Stimulated activated naive CD8-positive, alpha-beta T cell treated with anti-CD3 and anti-CD28 coated beads, Interleukin-15, Interleukin-2, amounts not matched to agents 100 ng/mL and 50 ng/mL, for 24 hours (primary cell): ENCODE data around the gene INTU.
"Not testable (repeated sequence)": the region's sequence is repeated elsewhere in the genome, so short reads cannot be mapped to it uniquely, and the experiment has no call there.

Experiments used
- H3K27ac Mint-ChIP-seq: one replicate; pipeline ENCODE4 v1.8.0; 2021; ENCODE audit warnings: mild to moderate bottlenecking, mixed read lengths
- H3K27me3 Mint-ChIP-seq: one replicate; pipeline ENCODE4 v1.8.0; 2021; ENCODE audit warnings: mixed read lengths
- H3K36me3 Mint-ChIP-seq: one replicate; pipeline ENCODE4 v1.8.0; 2021; ENCODE audit warnings: low read depth, mixed read lengths
- H3K4me1 Mint-ChIP-seq: one replicate; pipeline ENCODE4 v1.8.0; 2021; ENCODE audit warnings: low read depth, mixed read lengths
- H3K4me3 Mint-ChIP-seq: one replicate; pipeline ENCODE4 v1.8.0; 2021; ENCODE audit warnings: mild to moderate bottlenecking, mixed read lengths
- H3K9me3 Mint-ChIP-seq: one replicate; pipeline ENCODE4 v1.8.0; 2021; ENCODE audit warnings: mixed read lengths

INTU gene

GRCh38 chr4:127623797-127624083, 9.0 kb upstream of the INTU start:
- peak overlapping the region; percentile 60 for H3K4me3 Mint-ChIP-seq
- H3K36me3 Mint-ChIP-seq: no peaks in the 10 kb centered on the region
- no peak overlapping the region for H3K27ac Mint-ChIP-seq
- H3K9me3 Mint-ChIP-seq: peaks cover 3% of the 10 kb centered on the region
- H3K27me3 Mint-ChIP-seq: peaks cover 48% of the 10 kb centered on the region
- peaks cover 9% of the 10 kb centered on the region for H3K4me1 Mint-ChIP-seq

GRCh38 chr4:127624173-127624572, 8.6 kb upstream of the INTU start:
- H3K27ac Mint-ChIP-seq: no peak overlapping the region
- H3K4me1 Mint-ChIP-seq: peaks cover 9% of the 10 kb centered on the region
- H3K9me3 Mint-ChIP-seq: no peaks in the 10 kb centered on the region
- no peaks in the 10 kb centered on the region for H3K36me3 Mint-ChIP-seq
- no peak overlapping the region for H3K4me3 Mint-ChIP-seq
- peaks cover 44% of the 10 kb centered on the region for H3K27me3 Mint-ChIP-seq

- no peak overlapping the region for H3K27ac Mint-ChIP-seq
- peaks cover 48% of the 10 kb centered on the region for H3K27me3 Mint-ChIP-seq
- no peaks in the 10 kb centered on the region for H3K9me3 Mint-ChIP-seq
- no peaks in the 10 kb centered on the region for H3K36me3 Mint-ChIP-seq
- no peak overlapping the region for H3K4me3 Mint-ChIP-seq
- H3K4me1 Mint-ChIP-seq: peaks cover 13% of the 10 kb centered on the region
Measured at GRCh38 chr4:127629371-127629770, 3.4 kb upstream of the INTU start.

- Mint-ChIP-seq H3K4me1 (peaks cover 13% of the 10 kb centered on the region), H3K27ac (no peak overlapping the region), H3K4me3 (no peak overlapping the region), H3K27me3 (peaks cover 46% of the 10 kb centered on the region), H3K36me3 (no peaks in the 10 kb centered on the region), H3K9me3 (no peaks in the 10 kb centered on the region)
Measured at GRCh38 chr4:127630152-127630551, 2.6 kb upstream of the INTU start.

GRCh38 chr4:127631420-127631819, 1.3 kb upstream of the INTU start:
- H3K4me3 Mint-ChIP-seq: no peak overlapping the region
- no peaks in the 10 kb centered on the region for H3K36me3 Mint-ChIP-seq
- no peak overlapping the region for H3K27ac Mint-ChIP-seq
- no peaks in the 10 kb centered on the region for H3K9me3 Mint-ChIP-seq
- peaks cover 13% of the 10 kb centered on the region for H3K4me1 Mint-ChIP-seq
- H3K27me3 Mint-ChIP-seq: peaks cover 47% of the 10 kb centered on the region

- H3K4me3 Mint-ChIP-seq: no peak overlapping the region
- H3K9me3 Mint-ChIP-seq: no peaks in the 10 kb centered on the region
- no peak overlapping the region for H3K27ac Mint-ChIP-seq
- H3K4me1 Mint-ChIP-seq: peaks cover 13% of the 10 kb centered on the region
- no peaks in the 10 kb centered on the region for H3K36me3 Mint-ChIP-seq
- H3K27me3 Mint-ChIP-seq: peaks cover 50% of the 10 kb centered on the region
Measured at GRCh38 chr4:127634181-127634580, 1.4 kb downstream of the INTU start.

- no peaks in the 10 kb centered on the region for H3K36me3 Mint-ChIP-seq
- H3K9me3 Mint-ChIP-seq: no peaks in the 10 kb centered on the region
- H3K27ac Mint-ChIP-seq: no peak overlapping the region
- H3K27me3 Mint-ChIP-seq: peaks cover 5% of the 10 kb centered on the region
- H3K4me3 Mint-ChIP-seq: no peak overlapping the region
- no peaks in the 10 kb centered on the region for H3K4me1 Mint-ChIP-seq
Measured at GRCh38 chr4:127641524-127641923, 8.8 kb downstream of the INTU start.

GRCh38 chr4:127642169-127642568, 9.4 kb downstream of the INTU start:
- H3K4me3 Mint-ChIP-seq: no peak overlapping the region
- H3K4me1 Mint-ChIP-seq: no peaks in the 10 kb centered on the region
- no peaks in the 10 kb centered on the region for H3K36me3 Mint-ChIP-seq
- H3K27me3 Mint-ChIP-seq: no peaks in the 10 kb centered on the region
- H3K9me3 Mint-ChIP-seq: no peaks in the 10 kb centered on the region
- H3K27ac Mint-ChIP-seq: no peak overlapping the region

- Mint-ChIP-seq H3K27ac (no peak overlapping the region), H3K4me1 (no peaks in the 10 kb centered on the region), H3K27me3 (no peaks in the 10 kb centered on the region), H3K4me3 (no peak overlapping the region), H3K9me3 (no peaks in the 10 kb centered on the region), H3K36me3 (no peaks in the 10 kb centered on the region)
Measured at GRCh38 chr4:127643791-127644190, 11.0 kb downstream of the INTU start.

- Mint-ChIP-seq H3K27ac (no peak overlapping the region), H3K4me1 (no peaks in the 10 kb centered on the region), H3K36me3 (no peaks in the 10 kb centered on the region), H3K9me3 (no peaks in the 10 kb centered on the region), H3K4me3 (no peak overlapping the region), H3K27me3 (no peaks in the 10 kb centered on the region)
Measured at GRCh38 chr4:127648061-127648460, 15.3 kb downstream of the INTU start.

- not testable (repeated sequence) for H3K27me3 Mint-ChIP-seq, H3K4me3 Mint-ChIP-seq, H3K9me3 Mint-ChIP-seq, H3K36me3 Mint-ChIP-seq, H3K4me1 Mint-ChIP-seq, H3K27ac Mint-ChIP-seq
Measured at GRCh38 chr4:127655590-127655989, 22.8 kb downstream of the INTU start.

GRCh38 chr4:127656047-127656680, 23.4 kb downstream of the INTU start:
- Mint-ChIP-seq H3K27me3 (no peaks in the 10 kb centered on the region), H3K4me3 (no peak overlapping the region), H3K27ac (no peak overlapping the region), H3K9me3 (no peaks in the 10 kb centered on the region), H3K36me3 (no peaks in the 10 kb centered on the region), H3K4me1 (no peaks in the 10 kb centered on the region)

- H3K27me3 Mint-ChIP-seq: no peaks in the 10 kb centered on the region
- H3K27ac Mint-ChIP-seq: no peak overlapping the region
- no peaks in the 10 kb centered on the region for H3K36me3 Mint-ChIP-seq
- no peaks in the 10 kb centered on the region for H3K4me1 Mint-ChIP-seq
- no peak overlapping the region for H3K4me3 Mint-ChIP-seq
- H3K9me3 Mint-ChIP-seq: no peaks in the 10 kb centered on the region
Measured at GRCh38 chr4:127660284-127660885, 27.6 kb downstream of the INTU start.

- H3K4me1 Mint-ChIP-seq: no peaks in the 10 kb centered on the region
- H3K27ac Mint-ChIP-seq: no peak overlapping the region
- no peaks in the 10 kb centered on the region for H3K36me3 Mint-ChIP-seq
- H3K4me3 Mint-ChIP-seq: no peak overlapping the region
- H3K27me3 Mint-ChIP-seq: peaks cover 7% of the 10 kb centered on the region
- no peaks in the 10 kb centered on the region for H3K9me3 Mint-ChIP-seq
Measured at GRCh38 chr4:127667116-127667515, 34.4 kb downstream of the INTU start.

- peaks cover 7% of the 10 kb centered on the region for H3K27me3 Mint-ChIP-seq
- H3K4me1 Mint-ChIP-seq: no peaks in the 10 kb centered on the region
- no peak overlapping the region for H3K4me3 Mint-ChIP-seq
- H3K9me3 Mint-ChIP-seq: no peaks in the 10 kb centered on the region
- H3K36me3 Mint-ChIP-seq: no peaks in the 10 kb centered on the region
- no peak overlapping the region for H3K27ac Mint-ChIP-seq
Measured at GRCh38 chr4:127667772-127668171, 35.0 kb downstream of the INTU start.

- Mint-ChIP-seq H3K4me3 (no peak overlapping the region), H3K9me3 (no peaks in the 10 kb centered on the region), H3K27ac (no peak overlapping the region), H3K4me1 (no peaks in the 10 kb centered on the region), H3K27me3 (peaks cover 7% of the 10 kb centered on the region), H3K36me3 (no peaks in the 10 kb centered on the region)
Measured at GRCh38 chr4:127668770-127669169, 36.0 kb downstream of the INTU start.
